WERI-Rb-1 (cell line): ENCODE data around the gene MIPEP.
A peak's percentile ranks its signal among the peaks of the same experiment; 100 is the strongest.

Experiments used
- DNase-seq: peaks from one replicate; pipeline ENCODE4 v3.0.0-alpha.2; 2020
- H3K27ac ChIP-seq: fragments of 250-450 bp; sonication (Bioruptor Pico); 2 replicates; pipeline ENCODE4 v1.5.1; 2020; ENCODE audit warnings: mild to moderate bottlenecking, moderate library complexity
- H3K27me3 ChIP-seq: fragments of 250-450 bp; sonication (Bioruptor Pico); 2 replicates; pipeline ENCODE4 v1.5.1; 2021; ENCODE audit warnings: mild to moderate bottlenecking, low read depth, moderate library complexity; ENCODE audit not compliant: insufficient read depth, severe bottlenecking
- H3K36me3 ChIP-seq: fragments of 250-450 bp; sonication (Bioruptor Pico); 2 replicates; pipeline ENCODE4 v1.5.1; 2020; ENCODE audit warnings: mild to moderate bottlenecking, moderate library complexity
- H3K4me3 ChIP-seq: 2 replicates; pipeline ENCODE4 v1.5.1; 2011; ENCODE audit warnings: low read depth, mild to moderate bottlenecking, control low read depth, low read length
- H3K9me3 ChIP-seq: fragments of 250-450 bp; sonication (Bioruptor Pico); 2 replicates; pipeline ENCODE4 v1.5.1; 2021; ENCODE audit warnings: mild to moderate bottlenecking, moderate library complexity; ENCODE audit not compliant: severe bottlenecking
- TF ChIP-seq, protein P1 (sequence below): IDR thresholded peaks from 2 replicates; pipeline ENCODE4 v1.5.1; 2011; ENCODE audit warnings: low read depth, mild to moderate bottlenecking, control low read depth, inconsistent platforms, low read length

The MIPEP gene

DNA sequence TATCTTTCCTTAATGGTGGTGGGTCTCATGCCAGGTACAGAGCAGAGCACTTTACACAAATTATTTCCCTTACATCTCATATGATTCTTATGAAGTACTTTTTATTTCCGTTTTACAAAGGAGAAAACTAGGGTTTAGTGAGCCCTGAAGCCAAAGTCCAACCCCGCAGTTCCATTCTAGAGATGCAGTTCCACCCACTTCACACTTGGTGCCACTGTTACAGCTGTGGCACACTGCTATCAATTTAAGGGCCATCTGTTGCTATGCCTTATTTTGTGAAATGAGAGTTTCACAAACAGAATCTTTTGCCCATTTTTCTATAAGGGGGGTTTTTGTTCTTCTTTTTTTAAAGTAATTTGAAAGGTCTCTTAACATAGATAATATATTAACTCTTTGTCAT is 12.9 kb downstream of the MIPEP start:
- TF ChIP-seq, protein P1, sequence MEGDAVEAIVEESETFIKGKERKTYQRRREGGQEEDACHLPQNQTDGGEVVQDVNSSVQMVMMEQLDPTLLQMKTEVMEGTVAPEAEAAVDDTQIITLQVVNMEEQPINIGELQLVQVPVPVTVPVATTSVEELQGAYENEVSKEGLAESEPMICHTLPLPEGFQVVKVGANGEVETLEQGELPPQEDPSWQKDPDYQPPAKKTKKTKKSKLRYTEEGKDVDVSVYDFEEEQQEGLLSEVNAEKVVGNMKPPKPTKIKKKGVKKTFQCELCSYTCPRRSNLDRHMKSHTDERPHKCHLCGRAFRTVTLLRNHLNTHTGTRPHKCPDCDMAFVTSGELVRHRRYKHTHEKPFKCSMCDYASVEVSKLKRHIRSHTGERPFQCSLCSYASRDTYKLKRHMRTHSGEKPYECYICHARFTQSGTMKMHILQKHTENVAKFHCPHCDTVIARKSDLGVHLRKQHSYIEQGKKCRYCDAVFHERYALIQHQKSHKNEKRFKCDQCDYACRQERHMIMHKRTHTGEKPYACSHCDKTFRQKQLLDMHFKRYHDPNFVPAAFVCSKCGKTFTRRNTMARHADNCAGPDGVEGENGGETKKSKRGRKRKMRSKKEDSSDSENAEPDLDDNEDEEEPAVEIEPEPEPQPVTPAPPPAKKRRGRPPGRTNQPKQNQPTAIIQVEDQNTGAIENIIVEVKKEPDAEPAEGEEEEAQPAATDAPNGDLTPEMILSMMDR = peak; percentile 80
- Histone ChIP-seq H3K27ac (no peak overlapping the region), H3K27me3 (no peaks in the 10 kb centered on the region), H3K36me3 (peaks cover 5% of the 10 kb centered on the region; the same call in 1 of the 2 replicates), H3K9me3 (no peaks in the 10 kb centered on the region), H3K4me3 (no peak overlapping the region)
- DNase-seq = peak; percentile 53

DNA sequence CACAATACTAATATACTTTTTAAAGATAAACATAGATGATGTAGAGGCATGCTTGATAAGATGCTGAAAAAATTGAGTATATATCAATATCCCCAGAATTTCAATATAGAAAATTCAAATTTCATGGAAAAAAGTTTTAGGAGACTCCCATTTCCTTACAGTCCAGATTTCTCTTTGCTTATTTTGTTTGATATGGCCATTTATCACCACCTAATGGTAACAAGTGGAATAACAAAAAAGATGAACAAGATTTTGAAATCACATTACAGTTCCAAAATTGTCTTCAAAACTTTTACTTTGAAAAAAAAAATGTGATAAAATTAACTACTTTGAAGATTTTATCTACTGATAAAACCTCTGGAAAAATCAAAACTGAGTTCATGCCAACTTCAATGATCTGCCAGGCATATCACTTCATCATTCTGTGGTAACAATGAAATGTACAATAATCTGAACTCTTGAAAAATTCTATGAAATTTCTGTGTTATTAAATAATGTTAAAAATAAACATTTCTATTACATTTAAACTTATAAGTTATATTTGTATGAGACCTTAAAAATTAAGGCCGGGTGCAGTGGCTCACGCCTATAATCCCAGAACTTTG is 17.5 kb downstream of the MIPEP start:
- TF ChIP-seq, protein P1 = 0 out of 2 replicates have a peak, but pooled peaks have one; percentile 14
- Histone ChIP-seq H3K27ac (no peak overlapping the region), H3K4me3 (no peak overlapping the region), H3K36me3 (no peaks in the 10 kb centered on the region), H3K9me3 (no peaks in the 10 kb centered on the region), H3K27me3 (no peaks in the 10 kb centered on the region)
- DNase-seq = no peak

DNA sequence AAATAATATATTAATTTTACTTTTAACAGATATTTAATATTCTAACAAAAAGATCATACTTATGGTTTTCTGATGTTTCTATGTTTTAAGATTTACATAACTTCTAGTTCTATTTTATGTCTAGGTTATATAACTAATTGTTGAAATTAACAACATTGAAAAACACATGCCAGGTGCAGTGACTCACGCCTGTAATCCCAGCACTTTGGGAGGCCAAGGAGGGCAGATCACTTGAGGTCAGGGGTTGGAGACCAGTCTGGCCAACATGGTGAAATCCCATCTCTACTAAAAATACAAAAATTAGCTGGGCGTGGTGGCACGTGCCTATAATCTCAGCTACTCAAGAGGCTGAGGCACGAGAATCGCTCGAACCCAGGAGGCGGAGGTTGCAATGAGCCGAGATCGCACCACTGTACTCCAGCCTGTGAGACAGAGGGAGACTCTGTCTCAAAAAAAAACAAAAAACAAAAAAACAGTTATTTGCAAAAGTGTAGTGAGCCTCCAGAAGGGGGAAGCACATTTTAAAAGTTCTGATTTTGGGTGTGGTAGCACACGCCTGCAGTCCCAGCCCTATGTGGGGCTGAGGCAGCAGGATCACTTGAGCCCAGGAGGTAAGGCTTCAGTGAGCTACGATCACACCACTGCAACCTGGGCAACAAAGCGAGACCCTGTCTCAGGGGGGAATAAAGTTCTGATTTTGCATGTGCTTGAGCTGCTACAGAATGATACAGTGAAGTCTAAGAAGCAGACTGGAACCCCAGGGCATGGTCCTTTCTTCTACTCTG is 18.7 kb downstream of the MIPEP start:
- TF ChIP-seq, protein P1 = no peak
- peak; percentile 61 for DNase-seq
- H3K27ac ChIP-seq = no peak overlapping the region
- H3K4me3 ChIP-seq = no peak overlapping the region
- no peaks in the 10 kb centered on the region for H3K27me3 ChIP-seq
- no peaks in the 10 kb centered on the region for H3K36me3 ChIP-seq
- no peaks in the 10 kb centered on the region for H3K9me3 ChIP-seq

DNA sequence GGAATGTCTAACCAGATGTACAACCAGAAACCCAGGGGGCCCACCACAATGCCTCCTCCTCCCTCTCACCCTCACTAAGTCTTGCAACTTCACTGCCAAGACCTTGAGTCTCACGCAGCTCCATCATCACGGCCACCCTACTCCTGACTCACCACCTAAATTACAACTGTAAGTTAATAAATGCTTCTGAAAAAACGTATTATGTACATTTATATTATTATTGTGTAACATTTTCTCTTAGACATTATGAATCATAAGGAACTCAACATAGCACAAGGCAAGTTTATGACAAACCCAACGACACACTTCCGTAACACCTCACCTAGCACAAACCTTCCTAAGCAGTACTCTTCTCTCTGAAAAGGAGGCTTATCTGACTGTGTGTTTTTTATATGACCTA is 20.7 kb downstream of the MIPEP start:
- Histone ChIP-seq H3K9me3 (no peaks in the 10 kb centered on the region), H3K4me3 (no peak overlapping the region), H3K36me3 (no peaks in the 10 kb centered on the region), H3K27ac (no peak overlapping the region), H3K27me3 (no peaks in the 10 kb centered on the region)
- DNase-seq = no peak
- TF ChIP-seq, protein P1 = no peak

DNA sequence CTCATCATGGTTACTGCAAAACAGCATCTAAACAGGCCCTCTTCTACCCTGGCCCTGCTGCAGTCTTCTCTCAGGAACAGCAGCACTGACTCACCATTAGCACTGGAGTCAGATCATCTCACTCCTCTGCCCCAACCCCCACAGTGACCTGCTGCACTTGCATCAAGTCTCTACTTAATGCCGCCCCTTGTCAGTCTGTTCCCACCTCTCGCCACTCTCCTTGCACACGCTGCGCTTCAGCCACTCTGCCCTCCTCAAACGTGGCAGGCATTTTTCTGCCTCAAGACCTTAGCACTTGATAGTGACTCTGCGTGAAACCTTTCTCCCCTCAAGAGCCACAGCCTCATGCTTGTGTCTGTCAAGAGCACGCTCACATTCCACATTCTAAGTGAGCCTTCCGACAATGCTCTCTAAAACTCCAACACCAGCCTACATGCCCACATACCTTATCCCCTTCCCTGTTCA is 22.1 kb downstream of the MIPEP start:
- no peak overlapping the region for H3K27ac ChIP-seq
- DNase-seq = peak; percentile 75
- no peaks in the 10 kb centered on the region for H3K36me3 ChIP-seq
- no peaks in the 10 kb centered on the region for H3K9me3 ChIP-seq
- TF ChIP-seq, protein P1 = no peak
- H3K27me3 ChIP-seq = no peaks in the 10 kb centered on the region
- no peak overlapping the region for H3K4me3 ChIP-seq
